Measurements from ENCODE around the gene C19orf18. TPM values are rescaled to one million over a fixed set of nuclear protein-coding genes. Genes with fewer than 3 reads are reported as not detected.

Gene C19orf18
- total RNA-seq, 1 experiment from 2014 or later, result 0.45 TPM

GRCh38 chr19:58020129-58020528, 45.8 kb upstream of the C19orf18 start:
- Mint-ChIP-seq H3K4me3 (ENCODE audit: unreplicated experiment) (no peak overlapping the region), H3K27ac (ENCODE audit: unreplicated experiment) (no peak overlapping the region), H3K9me3 (ENCODE audit: unreplicated experiment) (peaks cover 19% of the 10 kb centered on the region), H3K27me3 (ENCODE audit: insufficient read depth, unreplicated experiment) (no peaks in the 10 kb centered on the region), H3K4me1 (ENCODE audit: low read depth, unreplicated experiment) (no peaks in the 10 kb centered on the region), H3K36me3 (ENCODE audit: insufficient read depth, unreplicated experiment) (no peaks in the 10 kb centered on the region)
- POLR2A ChIA-PET, result no interaction called here
- TF ChIP-seq CTCF (IDR thresholded peaks at IDR 0.05; ENCODE audit: insufficient read depth in 1 of 2, low read depth in 1 of 2, low read length in 1 of 2, severe bottlenecking in 1 of 2, unreplicated experiment in 1 of 2), result no peak
- Histone ChIP-seq H3K27me3 (replicated peaks; ENCODE audit: control insufficient read depth, insufficient read depth, low read length) (no peaks in the 10 kb centered on the region), H3K4me3 (ENCODE audit: low read depth, low read length) (no peak overlapping the region), H3K36me3 (ENCODE audit: control insufficient read depth, insufficient read depth, low read length) (no peaks in the 10 kb centered on the region), H3K9me3 (peaks cover 35% of the 10 kb centered on the region), H3K4me1 (no peaks in the 10 kb centered on the region)
- CTCF ChIA-PET, result no interaction called here
- BruUV-seq (replicated peaks), result no TSS peak
- intact Hi-C loops (cut with micrococcal nuclease; ENCODE audit: unreplicated experiment), result no loop called here
- no peak for DNase-seq

- H3K27me3 ChIP-seq (replicated peaks; ENCODE audit: control insufficient read depth, insufficient read depth, low read length), result no peaks in the 10 kb centered on the region
- ChIA-PET CTCF (no interaction called here), POLR2A (no interaction called here)
- H3K36me3 Mint-ChIP-seq (ENCODE audit: insufficient read depth, unreplicated experiment), result no peaks in the 10 kb centered on the region
- BruUV-seq (replicated peaks), result no TSS peak
- H3K9me3 Mint-ChIP-seq (ENCODE audit: unreplicated experiment), result peaks cover 31% of the 10 kb centered on the region
- peaks cover 10% of the 10 kb centered on the region; the same call in 1 of the 2 replicates for H3K9me3 ChIP-seq
- no peak overlapping the region for H3K27ac Mint-ChIP-seq (ENCODE audit: unreplicated experiment)
- H3K4me3 Mint-ChIP-seq (ENCODE audit: unreplicated experiment), result no peak overlapping the region
- H3K36me3 ChIP-seq (ENCODE audit: control insufficient read depth, insufficient read depth, low read length), result no peaks in the 10 kb centered on the region
- H3K4me1 ChIP-seq, result no peaks in the 10 kb centered on the region
- no peaks in the 10 kb centered on the region for H3K4me1 Mint-ChIP-seq (ENCODE audit: low read depth, unreplicated experiment)
- no peak for TF ChIP-seq CTCF (IDR thresholded peaks at IDR 0.05; ENCODE audit: insufficient read depth in 1 of 2, low read depth in 1 of 2, low read length in 1 of 2, severe bottlenecking in 1 of 2, unreplicated experiment in 1 of 2)
- no peak for DNase-seq
- no peaks in the 10 kb centered on the region for H3K27me3 Mint-ChIP-seq (ENCODE audit: insufficient read depth, unreplicated experiment)
- intact Hi-C loops (cut with micrococcal nuclease; ENCODE audit: unreplicated experiment), result no loop called here
- H3K4me3 ChIP-seq (ENCODE audit: low read depth, low read length), result no peak overlapping the region
Observed at GRCh38 chr19:58014141-58014540, 39.8 kb upstream of the C19orf18 start.

- H3K27me3 ChIP-seq (replicated peaks; ENCODE audit: control insufficient read depth, insufficient read depth, low read length), result no peaks in the 10 kb centered on the region
- no peaks in the 10 kb centered on the region for H3K27me3 Mint-ChIP-seq (ENCODE audit: insufficient read depth, unreplicated experiment)
- peaks cover 6% of the 10 kb centered on the region for H3K36me3 Mint-ChIP-seq (ENCODE audit: insufficient read depth, unreplicated experiment)
- BruUV-seq (replicated peaks), result no TSS peak
- peaks cover 46% of the 10 kb centered on the region for H3K9me3 Mint-ChIP-seq (ENCODE audit: unreplicated experiment)
- TF ChIP-seq CTCF (IDR thresholded peaks at IDR 0.05; ENCODE audit: insufficient read depth in 1 of 2, low read depth in 1 of 2, low read length in 1 of 2, severe bottlenecking in 1 of 2, unreplicated experiment in 1 of 2), result no peak
- ChIA-PET CTCF (no interaction called here), POLR2A (no interaction called here)
- peak overlapping the region; percentile 20 for H3K4me3 Mint-ChIP-seq (ENCODE audit: unreplicated experiment)
- H3K4me1 ChIP-seq, result no peaks in the 10 kb centered on the region
- H3K9me3 ChIP-seq, result peaks cover 13% of the 10 kb centered on the region
- DNase-seq, result no peak
- no peaks in the 10 kb centered on the region for H3K4me1 Mint-ChIP-seq (ENCODE audit: low read depth, unreplicated experiment)
- intact Hi-C loops (cut with micrococcal nuclease; ENCODE audit: unreplicated experiment), result no loop called here
- no peak overlapping the region for H3K4me3 ChIP-seq (ENCODE audit: low read depth, low read length)
- no peaks in the 10 kb centered on the region for H3K36me3 ChIP-seq (ENCODE audit: control insufficient read depth, insufficient read depth, low read length)
- H3K27ac Mint-ChIP-seq (ENCODE audit: unreplicated experiment), result no peak overlapping the region
Observed at GRCh38 chr19:58010507-58010906, 36.2 kb upstream of the C19orf18 start.

Data from Caco-2 (cell line).